Fibroblast of lung (primary cell): ENCODE measurements around the gene KRT3. TPM values are rescaled to one million over a fixed set of nuclear protein-coding genes. Genes with fewer than 3 reads are reported as not detected.
"Not testable (repeated sequence)": the region's sequence is repeated elsewhere in the genome, so short reads cannot be mapped to it uniquely, and the experiment has no call there.

Experiments
- DNase-seq, 2 donors: peaks; one replicate each; pipeline versions ENCODE4 v3.0.0 to v3.0.0-alpha.2; 2010; ENCODE audit warnings: low read depth in 2 of 2
- H2AFZ ChIP-seq: 2 replicates; pipeline ENCODE4 v1.5.1; 2012; ENCODE audit warnings: low read length, control low read depth, inconsistent platforms
- H3K27ac ChIP-seq: 2 replicates; pipeline ENCODE4 v1.5.1; 2011; ENCODE audit warnings: low read length, control low read depth; ENCODE audit not compliant: insufficient read depth
- H3K27me3 ChIP-seq: 2 replicates; pipeline ENCODE4 v1.5.1; 2011; ENCODE audit warnings: mild to moderate bottlenecking, low read length; ENCODE audit not compliant: control insufficient read depth, insufficient read depth
- H3K36me3 ChIP-seq: 2 replicates; pipeline ENCODE4 v1.5.1; 2011; ENCODE audit warnings: low read length; ENCODE audit not compliant: control insufficient read depth, insufficient read depth
- H3K4me1 ChIP-seq: 2 replicates; pipeline ENCODE4 v1.5.1; 2011; ENCODE audit warnings: low read length; ENCODE audit not compliant: control insufficient read depth, insufficient read depth; ENCODE audit errors: extremely low read depth
- H3K4me2 ChIP-seq: 2 replicates; pipeline ENCODE4 v1.5.1; 2011; ENCODE audit warnings: low read length, control low read depth; ENCODE audit not compliant: insufficient read depth; ENCODE audit errors: extremely low read depth
- H3K4me3 ChIP-seq, 4 experiments: fragments of 200-600 bp in 1 of 4; sonication (generic) in 1 of 4; replicated peaks in 1 of 4; 2 replicates each; pipeline ENCODE4 v1.5.1; 2011 to 2016; ENCODE audit warnings: low read length in 4 of 4, low read depth in 3 of 4, mild to moderate bottlenecking in 3 of 4, control low read depth in 2 of 4, inconsistent platforms in 1 of 4, mixed read lengths in 1 of 4; ENCODE audit not compliant: insufficient read depth in 1 of 4; ENCODE audit errors: control extremely low read depth in 1 of 4
- H3K79me2 ChIP-seq: 2 replicates; pipeline ENCODE4 v1.5.1; 2012; ENCODE audit warnings: mild to moderate bottlenecking, low read length, inconsistent platforms; ENCODE audit not compliant: control insufficient read depth, insufficient read depth
- H3K9ac ChIP-seq: 2 replicates; pipeline ENCODE4 v1.5.1; 2011; ENCODE audit warnings: mild to moderate bottlenecking, low read length, control low read depth; ENCODE audit not compliant: insufficient read depth
- H3K9me3 ChIP-seq: 2 replicates; pipeline ENCODE4 v1.5.1; 2012; ENCODE audit warnings: low read depth, low read length; ENCODE audit not compliant: control insufficient read depth, insufficient read depth
- H4K20me1 ChIP-seq: 2 replicates; pipeline ENCODE4 v1.5.1; 2011; ENCODE audit warnings: low read length; ENCODE audit not compliant: control insufficient read depth, insufficient read depth; ENCODE audit errors: extremely low read depth
- CTCF ChIP-seq, 2 donors: IDR thresholded peaks in 1 of 2; conservative IDR thresholded peaks in 1 of 2; 1 replicate in 1 of 2; 2 replicates in 1 of 2; pipeline ENCODE4 v1.5.1; 2011 to 2012; ENCODE audit warnings: low read length in 2 of 2, control low read depth in 1 of 2, inconsistent platforms in 1 of 2, low read depth in 1 of 2, mild to moderate bottlenecking in 1 of 2
- EZH2 ChIP-seq: IDR thresholded peaks from 2 replicates; pipeline ENCODE4 v1.5.1; 2012; ENCODE audit warnings: low read length, control low read depth, mild to moderate bottlenecking; ENCODE audit errors: missing control alignments
- polyA plus RNA-seq, 2 donors: library from polyadenylated mRNA; depleted of rRNA in 1 of 2; stranded (reverse) in 1 of 2; unstranded in 1 of 2; fragments of >200 nt; gene quantifications; 2 replicates each; pipeline ENCODE4 v1.2.1, GENCODE V29; 2011 to 2012; ENCODE audit warnings: missing spikeins in 1 of 2
- total RNA-seq: library from RNA; depleted of rRNA; stranded (reverse); fragments of >200 nt; gene quantifications from 2 replicates; pipeline ENCODE4 v1.2.1, GENCODE V29; 2014

Gene KRT3
- total and polyA plus RNA-seq, 2 donors (not counting 1 experiment from before 2014, with no cell fraction given): not detected

GRCh38 chr12:52751795-52752194 lies 44.1 kb downstream of the KRT3 start:
- H2AFZ ChIP-seq: no peak overlapping the region
- H3K79me2 ChIP-seq: no peaks in the 10 kb centered on the region
- no peak for DNase-seq
- H3K9me3 ChIP-seq: no peaks in the 10 kb centered on the region
- H3K36me3 ChIP-seq: no peaks in the 10 kb centered on the region
- no peak overlapping the region for H3K4me3 ChIP-seq
- H3K27ac ChIP-seq: no peak overlapping the region
- no peaks in the 10 kb centered on the region for H3K4me1 ChIP-seq
- no peak overlapping the region for H3K4me2 ChIP-seq
- H4K20me1 ChIP-seq: no peaks in the 10 kb centered on the region
- H3K9ac ChIP-seq: no peak overlapping the region
- no peaks in the 10 kb centered on the region for H3K27me3 ChIP-seq
- TF ChIP-seq CTCF (conservative IDR thresholded peaks at IDR 0.05 in 1 of 2, IDR thresholded peaks at IDR 0.05 in 1 of 2; ENCODE audit: low read depth in 1 of 2, low read length in 2 of 2): no peak
- no peak for TF ChIP-seq EZH2

GRCh38 chr12:52750532-52750931 lies 45.4 kb downstream of the KRT3 start:
- not testable (repeated sequence) for DNase-seq, H3K9ac ChIP-seq, H3K27me3 ChIP-seq, H3K4me1 ChIP-seq, H3K27ac ChIP-seq, H3K36me3 ChIP-seq, H3K4me2 ChIP-seq, H3K4me3 ChIP-seq, H2AFZ ChIP-seq, H3K79me2 ChIP-seq, H3K9me3 ChIP-seq, H4K20me1 ChIP-seq

GRCh38 chr12:52749827-52750226 lies 46.1 kb downstream of the KRT3 start:
- no peaks in the 10 kb centered on the region for H3K36me3 ChIP-seq
- TF ChIP-seq EZH2 (no peak), CTCF (conservative IDR thresholded peaks at IDR 0.05 in 1 of 2, IDR thresholded peaks at IDR 0.05 in 1 of 2; ENCODE audit: low read depth in 1 of 2, low read length in 2 of 2) (no peak)
- no peak for DNase-seq
- H3K9me3 ChIP-seq: no peaks in the 10 kb centered on the region
- H4K20me1 ChIP-seq: no peaks in the 10 kb centered on the region
- H3K9ac ChIP-seq: no peak overlapping the region
- no peaks in the 10 kb centered on the region for H3K79me2 ChIP-seq
- H2AFZ ChIP-seq: no peak overlapping the region
- H3K4me2 ChIP-seq: no peak overlapping the region
- H3K4me3 ChIP-seq: no peak overlapping the region
- H3K4me1 ChIP-seq: no peaks in the 10 kb centered on the region
- H3K27me3 ChIP-seq: no peaks in the 10 kb centered on the region
- H3K27ac ChIP-seq: no peak overlapping the region

- H3K27ac ChIP-seq: no peak overlapping the region
These were observed 47.3 kb downstream of the KRT3 start for GRCh38 chr12:52748578-52748977.

More at GRCh38 chr12:52748578-52748977, 47.3 kb downstream of the KRT3 start:
- Histone ChIP-seq H3K27me3 (no peaks in the 10 kb centered on the region), H3K79me2 (no peaks in the 10 kb centered on the region), H3K4me1 (no peaks in the 10 kb centered on the region), H2AFZ (no peak overlapping the region), H3K9ac (no peak overlapping the region), H3K4me2 (no peak overlapping the region), H3K4me3 (no peak overlapping the region), H3K9me3 (no peaks in the 10 kb centered on the region), H3K36me3 (no peaks in the 10 kb centered on the region), H4K20me1 (no peaks in the 10 kb centered on the region)
- TF ChIP-seq EZH2 (no peak), CTCF (conservative IDR thresholded peaks at IDR 0.05 in 1 of 2, IDR thresholded peaks at IDR 0.05 in 1 of 2; ENCODE audit: low read depth in 1 of 2, low read length in 2 of 2) (no peak)
- no peak for DNase-seq
